Stimulated activated CD8-positive, alpha-beta memory T cell treated with anti-CD3 and anti-CD28 coated beads, Interleukin-4, amount 100 ng/mL, for 4 hours (primary cell): ENCODE measurements around the gene ST14.
A peak's percentile ranks its signal among the peaks of the same experiment; 100 is the strongest.

Experiments
- DNase-seq, 2 donors: peaks; one replicate each; pipeline ENCODE4 v3.0.0-alpha.2; 2020; ENCODE audit warnings: low read depth in 2 of 2, low spot score in 1 of 2

ST14 gene

GRCh38 chr11:130208241-130209127 is 48.9 kb downstream of the ST14 start:
- DNase-seq, result no peak

GRCh38 chr11:130209128-130209932 is 49.7 kb downstream of the ST14 start:
- no peak for DNase-seq

GRCh38 chr11:130209954-130210854 is 50.6 kb downstream of the ST14 start:
- DNase-seq, result no peak

GRCh38 chr11:130211144-130211543 is 51.6 kb downstream of the ST14 start:
- DNase-seq, result no peak

- DNase-seq, result no peak
Measured at GRCh38 chr11:130211781-130212401, 52.3 kb downstream of the ST14 start.

- DNase-seq, result no peak
Measured at GRCh38 chr11:130212431-130212961, 52.9 kb downstream of the ST14 start.

- peak; percentile 32 to 52 for DNase-seq
Measured at GRCh38 chr11:130213143-130213978, 53.8 kb downstream of the ST14 start.

GRCh38 chr11:130213979-130214281 is 54.3 kb downstream of the ST14 start:
- DNase-seq, result no peak

- DNase-seq, result no peak
Measured at GRCh38 chr11:130214861-130215530, 55.4 kb downstream of the ST14 start.

GRCh38 chr11:130215531-130216220 is 56.1 kb downstream of the ST14 start:
- DNase-seq, result no peak

- DNase-seq, result no peak
Measured at GRCh38 chr11:130216221-130216550, 56.6 kb downstream of the ST14 start.

GRCh38 chr11:130216591-130217132 is 57.1 kb downstream of the ST14 start:
- DNase-seq, result no peak

- no peak for DNase-seq
Measured at GRCh38 chr11:130217133-130218031, 57.8 kb downstream of the ST14 start.

GRCh38 chr11:130218501-130219070 is 59.0 kb downstream of the ST14 start:
- DNase-seq, result no peak

- DNase-seq, result no peak
Measured at GRCh38 chr11:130219148-130219547, 59.6 kb downstream of the ST14 start.

- no peak for DNase-seq
Measured at GRCh38 chr11:130220311-130221035, 60.9 kb downstream of the ST14 start.
